AG10803 (cell line): Measurements from ENCODE around the gene DCTN1.

Source experiments
- DNase-seq: peaks from one replicate; pipeline ENCODE4 v3.0.0; 2010; ENCODE audit warnings: low read depth
- H3K4me3 ChIP-seq: 2 replicates; pipeline ENCODE4 v1.5.1; 2011; ENCODE audit warnings: mild to moderate bottlenecking, low read length, control low read depth
- CTCF ChIP-seq: conservative IDR thresholded peaks from 2 replicates; pipeline ENCODE4 v1.5.1; 2011; ENCODE audit warnings: mild to moderate bottlenecking, low read length, control low read depth, inconsistent platforms

Gene DCTN1

GRCh38 chr2:74383254-74383653, 3.1 kb upstream of the DCTN1 start:
- H3K4me3 ChIP-seq, result no peak overlapping the region
- TF ChIP-seq CTCF, result no peak
- peak; percentile 77 for DNase-seq

GRCh38 chr2:74381751-74382150, 1.6 kb upstream of the DCTN1 start:
- no peak overlapping the region for H3K4me3 ChIP-seq
- DNase-seq, result no peak
- no peak for TF ChIP-seq CTCF

DNA sequence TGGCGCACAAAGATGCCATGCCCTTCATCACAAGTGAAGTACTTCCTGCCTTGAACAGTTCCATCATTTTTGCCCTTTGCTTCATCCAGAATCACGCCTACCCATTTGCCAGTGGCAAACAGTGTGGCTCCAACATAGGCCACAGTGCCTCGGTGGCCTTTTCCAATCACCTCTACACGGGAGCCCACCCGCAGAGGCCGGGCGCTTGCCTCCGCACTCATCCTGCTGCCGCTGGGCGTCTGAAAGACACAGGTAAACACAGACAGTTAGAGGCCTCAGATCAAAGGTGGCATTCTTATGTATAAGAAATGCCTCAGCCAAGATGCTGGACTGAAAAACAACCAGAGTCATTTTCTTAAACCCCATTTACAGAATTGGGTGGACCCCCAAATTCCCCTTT, 2.1 kb downstream of the DCTN1 start:
- DNase-seq, result no peak
- H3K4me3 ChIP-seq, result no peak overlapping the region
- TF ChIP-seq CTCF, result no peak

DNA sequence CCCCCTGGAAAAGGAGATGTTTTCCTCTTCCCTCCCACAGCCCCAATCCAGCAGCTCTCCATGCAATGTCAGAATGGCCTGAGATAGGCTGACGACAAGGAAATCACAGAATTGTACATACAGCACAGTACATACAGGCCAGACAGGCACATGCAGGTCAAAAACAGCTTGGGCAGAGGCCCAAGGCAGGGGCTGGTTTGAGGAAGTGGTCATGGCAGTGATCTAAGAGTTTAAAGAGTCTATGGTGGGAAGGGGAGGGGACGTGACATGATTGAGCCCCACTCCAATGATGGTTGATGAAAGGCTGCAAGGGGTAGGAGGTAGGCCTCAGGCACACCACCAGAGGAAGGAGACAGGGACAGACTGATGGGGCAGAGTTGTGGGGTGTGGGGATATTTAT, 4.3 kb downstream of the DCTN1 start:
- no peak overlapping the region for H3K4me3 ChIP-seq
- no peak for TF ChIP-seq CTCF
- no peak for DNase-seq

GRCh38 chr2:74374509-74375205, 5.5 kb downstream of the DCTN1 start:
- DNase-seq, result peak; percentile 44
- no peak for TF ChIP-seq CTCF
- 0 out of 2 replicates have a peak overlapping the region, but pooled peaks have one; percentile 5 for H3K4me3 ChIP-seq

DNA sequence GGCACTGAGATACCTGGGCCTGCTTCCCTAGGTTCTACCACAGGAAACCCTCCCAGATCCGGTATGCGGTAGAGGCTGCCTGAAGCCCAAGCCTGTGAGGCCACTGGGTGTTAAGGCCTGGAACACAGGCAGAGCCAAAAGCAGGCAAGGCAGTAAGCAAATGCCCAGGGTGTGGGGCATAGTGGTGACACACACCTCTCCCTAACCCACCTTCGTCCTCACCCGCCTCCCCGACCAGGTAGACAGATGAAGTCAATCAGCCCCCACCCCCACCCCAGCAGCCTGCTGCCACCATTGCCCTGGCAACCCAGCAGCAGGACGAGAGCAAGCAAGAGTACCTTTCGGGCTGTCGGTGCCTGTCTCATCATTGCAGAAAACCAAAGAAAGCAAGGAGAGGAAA, 6.1 kb downstream of the DCTN1 start:
- H3K4me3 ChIP-seq, result no peak overlapping the region
- TF ChIP-seq CTCF, result no peak
- DNase-seq, result no peak

DNA sequence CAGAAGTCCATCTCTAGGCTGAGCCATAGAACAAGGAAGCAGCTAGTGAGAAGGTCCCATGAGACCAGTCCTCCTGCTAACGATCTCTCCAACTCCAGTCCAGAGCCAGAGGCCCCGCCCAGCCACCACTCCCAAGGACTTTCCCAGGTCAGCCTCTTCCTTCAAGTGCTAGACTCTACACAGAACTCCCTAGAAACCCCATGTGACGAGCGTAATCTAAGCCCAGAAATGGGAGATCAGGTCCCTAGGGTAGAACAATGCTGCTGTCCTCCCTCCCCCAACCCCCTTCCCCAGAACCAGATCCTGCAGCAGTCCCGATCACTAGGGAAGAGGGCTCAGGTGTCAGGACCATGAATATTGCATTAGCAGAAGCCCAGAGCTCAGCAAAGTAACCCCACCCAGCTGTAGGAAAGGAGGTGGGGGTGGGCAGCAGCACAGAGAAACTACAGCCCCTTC, 6.9 kb downstream of the DCTN1 start:
- H3K4me3 ChIP-seq, result no peak overlapping the region
- peak; percentile 31 for DNase-seq
- TF ChIP-seq CTCF, result no peak
